ENCODE measurements around the gene NHSL2.

- TF ChIP-seq POLR2A (IDR thresholded peaks at IDR 0.05), result no peak
- no peak for TF ChIP-seq CTCF (IDR thresholded peaks at IDR 0.05)
- no peak for TF ChIP-seq EP300 (IDR thresholded peaks at IDR 0.05)
Measured at GRCh38 chrX:72006461-72006860, 95.8 kb downstream of the NHSL2 start.
